ENCODE results near the gene MED19.
"Not testable (repeated sequence)": the region's sequence is repeated elsewhere in the genome, so short reads cannot be mapped to it uniquely, and the experiment has no call there.

Gene MED19

DNA sequence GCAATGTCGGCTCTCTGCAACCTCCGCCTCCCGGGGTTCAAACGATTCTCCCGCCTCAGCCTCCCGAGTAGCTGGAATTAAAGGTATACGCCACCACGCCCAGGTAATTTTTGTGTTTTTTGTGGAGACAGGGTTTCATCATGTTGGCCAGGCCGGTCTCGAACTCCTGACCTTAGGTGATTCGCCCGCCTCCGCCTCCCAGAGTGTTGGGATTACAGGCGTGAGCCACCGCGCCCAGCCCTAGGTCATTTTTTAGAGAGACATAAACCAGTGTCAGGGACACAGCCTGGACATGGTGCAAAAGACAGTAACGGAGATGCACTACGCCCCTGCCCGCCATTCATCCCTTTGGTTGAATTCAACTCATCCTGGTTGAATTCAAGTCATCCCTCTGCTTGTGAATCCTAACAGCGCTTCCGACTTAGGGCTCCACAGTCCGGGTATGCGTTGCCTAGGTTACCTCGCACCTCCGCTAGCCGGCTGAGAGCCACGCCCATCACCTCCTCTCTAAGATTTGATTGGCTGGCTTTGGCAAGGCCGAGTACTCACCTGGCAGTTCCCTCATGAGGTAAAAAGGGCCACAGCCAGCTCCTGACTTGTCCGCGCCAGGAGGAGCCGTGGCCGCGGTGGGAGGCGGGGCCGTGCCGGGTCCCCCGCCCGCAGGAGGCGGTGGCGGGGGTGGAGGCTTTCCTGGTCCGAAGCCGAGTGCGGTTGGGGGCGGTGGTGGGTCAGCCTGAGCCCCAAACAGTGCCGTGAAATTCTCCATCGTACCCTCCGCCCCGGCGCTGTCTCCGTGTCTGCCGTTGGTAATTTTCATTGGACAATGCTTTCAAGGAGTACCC, at the start of gene MED19:
TSS of gene MED19 (minus strand) at position 802 of the 842 bp plus-strand sequence. CDS start at position 766, 36 bp downstream.
- DNase-seq, result peak; percentile 65

GRCh38 chr11:57758174-57758573, 46.2 kb upstream of the MED19 start:
- no peak for DNase-seq

GRCh38 chr11:57752954-57753353, 40.9 kb upstream of the MED19 start:
- DNase-seq, result no peak

GRCh38 chr11:57751676-57752253, 39.8 kb upstream of the MED19 start, which contains the start of gene BTBD18:
Gene BTBD18, minus strand, starts transcription at chr11:57751819. Its CDS starts 631 bp downstream, at chr11:57751188.
- no peak for DNase-seq

DNA sequence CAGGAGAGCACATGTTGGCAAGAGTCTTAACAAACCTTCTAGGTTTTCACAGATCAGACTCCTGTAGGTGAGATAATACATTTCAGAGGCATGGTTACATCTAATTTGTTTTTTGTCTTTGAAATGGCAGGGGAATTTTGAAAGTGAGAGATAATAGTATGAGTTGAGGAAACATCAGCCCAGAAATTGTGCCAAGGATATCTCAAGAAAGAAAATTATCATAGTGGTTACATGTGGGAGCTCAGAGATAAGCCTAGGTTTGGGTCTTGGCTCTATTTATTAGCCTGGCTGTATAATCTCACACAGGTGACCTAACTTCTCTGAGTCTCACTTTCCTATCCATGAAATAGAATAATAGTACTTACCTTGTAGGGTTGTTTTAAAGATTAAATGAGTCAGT, 39.2 kb upstream of the MED19 start:
- no peak for DNase-seq

GRCh38 chr11:57746920-57747319, 34.9 kb upstream of the MED19 start:
- DNase-seq, result no peak

DNA sequence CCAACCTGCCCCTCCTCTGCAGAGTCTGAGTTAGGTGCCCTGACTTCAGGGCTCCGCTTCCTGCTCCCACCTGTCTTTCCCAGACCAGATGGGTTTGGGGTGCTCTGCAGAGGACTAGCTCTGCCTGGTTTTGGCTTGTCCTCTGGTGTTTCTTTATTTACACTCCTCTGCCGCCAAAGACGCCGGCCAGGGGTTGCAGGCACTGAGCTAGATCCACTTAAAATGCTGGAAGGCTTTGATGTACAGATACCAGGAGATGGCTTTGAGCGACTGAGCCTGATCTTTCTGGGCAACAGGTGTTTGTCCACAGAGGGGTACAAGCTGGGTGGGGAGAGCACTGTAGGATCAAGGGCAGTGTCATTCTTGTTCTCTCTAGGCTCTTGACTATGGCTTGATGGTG, 33.2 kb upstream of the MED19 start:
- no peak for DNase-seq

DNA sequence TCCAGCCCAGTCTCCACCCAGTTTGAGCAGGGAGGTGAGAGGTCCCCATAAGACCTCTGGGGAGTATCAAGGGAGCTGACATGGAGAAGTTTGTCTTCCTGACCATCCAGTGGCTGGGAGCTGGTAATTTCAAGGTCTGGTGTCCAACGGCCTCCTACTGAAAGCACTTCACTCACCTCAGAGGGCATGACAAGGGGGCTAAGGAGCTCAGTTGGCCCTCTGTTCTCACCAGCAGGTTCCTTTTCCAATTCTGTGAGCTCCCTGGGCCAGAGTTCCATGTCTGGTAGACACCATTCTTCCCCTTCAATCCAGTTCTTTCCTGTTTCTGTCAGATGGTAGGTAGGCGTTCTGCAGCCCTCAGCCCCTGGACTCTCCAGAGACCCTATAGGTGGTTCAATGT, 32.3 kb upstream of the MED19 start:
- no peak for DNase-seq

GRCh38 chr11:57742087-57742452, 30.1 kb upstream of the MED19 start:
- no peak for DNase-seq

DNA sequence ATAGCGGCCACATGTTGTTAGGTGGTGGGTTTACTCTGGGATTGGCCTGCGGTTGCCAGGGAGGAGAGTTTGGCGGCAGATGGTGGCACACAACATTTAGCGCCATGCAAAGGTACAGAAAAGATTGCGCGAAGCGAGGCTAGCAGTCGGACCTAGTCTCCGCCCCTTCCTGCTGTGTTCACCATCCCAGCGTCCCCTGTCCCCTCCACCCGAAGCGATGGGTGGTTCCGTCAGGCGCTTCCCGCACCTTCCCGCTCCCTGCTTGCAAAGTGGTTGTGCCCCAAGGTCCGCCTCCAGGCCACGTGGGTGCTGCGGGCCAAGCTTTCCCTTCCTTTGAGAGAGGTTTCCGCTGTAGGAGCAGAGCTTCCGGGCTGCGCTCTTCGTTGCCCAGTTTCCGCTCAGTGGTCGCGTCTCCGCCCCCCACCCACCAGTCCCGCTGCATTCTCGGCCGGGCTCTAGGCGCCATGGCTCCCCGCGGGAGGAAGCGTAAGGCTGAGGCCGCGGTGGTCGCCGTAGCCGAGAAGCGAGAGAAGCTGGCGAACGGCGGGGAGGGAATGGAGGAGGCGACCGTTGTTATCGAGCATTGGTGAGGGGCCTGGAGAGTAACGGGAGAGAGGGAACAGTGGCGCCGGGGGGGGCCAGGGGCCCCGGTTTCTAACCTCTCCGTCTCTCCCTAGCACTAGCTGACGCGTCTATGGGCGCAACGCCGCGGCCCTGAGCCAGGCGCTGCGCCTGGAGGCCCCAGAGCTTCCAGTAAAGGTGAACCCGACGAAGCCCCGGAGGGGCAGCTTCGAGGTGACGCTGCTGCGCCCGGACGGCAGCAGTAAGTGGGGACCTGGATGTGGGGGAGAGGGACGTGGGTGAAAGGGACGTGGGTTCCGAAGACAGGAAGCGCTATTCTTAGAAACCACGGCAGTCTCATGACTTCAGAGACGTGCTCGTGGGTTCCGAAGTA, 29.4 kb upstream of the MED19 start, which contains the start of gene SELENOH:
TSS of gene SELENOH (plus strand) at position 360 of the 955 bp plus-strand sequence. CDS start at position 465, 105 bp downstream.
- peak; percentile 94 for DNase-seq

GRCh38 chr11:57735619-57736298, 23.7 kb upstream of the MED19 start:
- no peak for DNase-seq

DNA sequence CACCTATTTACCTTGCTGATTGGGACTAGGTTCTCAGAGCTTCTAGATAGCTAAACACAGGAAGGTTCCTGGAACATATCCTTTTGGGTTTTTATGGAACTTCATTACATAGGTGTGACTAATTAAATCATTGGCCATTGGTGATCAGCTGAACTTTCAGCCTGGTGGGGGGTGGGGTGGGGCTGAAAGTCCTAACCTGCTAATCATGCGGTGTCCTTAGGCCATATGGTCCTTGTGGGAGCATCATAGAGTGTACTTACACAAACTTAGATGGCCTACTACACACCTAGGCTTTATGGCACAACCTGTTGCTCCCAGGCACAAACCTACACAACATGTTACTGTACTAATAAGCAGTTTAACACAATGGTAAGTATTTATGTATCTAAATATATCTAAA, 20.6 kb upstream of the MED19 start:
- no peak for DNase-seq

DNA sequence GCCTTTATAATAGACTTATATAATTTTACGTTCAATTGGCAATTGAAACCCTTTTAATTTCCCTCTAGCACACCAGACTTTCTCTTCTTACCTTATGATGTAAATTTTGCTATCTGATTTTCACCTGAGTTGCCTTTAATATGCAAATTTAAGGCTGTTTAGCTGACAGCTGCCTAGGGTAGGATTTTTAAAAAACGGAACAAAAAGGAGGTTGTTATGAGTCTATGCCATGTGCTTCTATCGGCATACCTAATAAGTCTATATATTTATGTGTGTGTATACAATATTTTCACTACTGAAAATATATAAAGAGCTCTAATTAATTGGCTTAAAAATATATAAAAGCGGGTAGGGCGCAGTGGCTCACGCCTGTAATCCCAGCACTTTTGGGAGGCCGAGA, 17.5 kb upstream of the MED19 start:
- DNase-seq, result no peak

DNA sequence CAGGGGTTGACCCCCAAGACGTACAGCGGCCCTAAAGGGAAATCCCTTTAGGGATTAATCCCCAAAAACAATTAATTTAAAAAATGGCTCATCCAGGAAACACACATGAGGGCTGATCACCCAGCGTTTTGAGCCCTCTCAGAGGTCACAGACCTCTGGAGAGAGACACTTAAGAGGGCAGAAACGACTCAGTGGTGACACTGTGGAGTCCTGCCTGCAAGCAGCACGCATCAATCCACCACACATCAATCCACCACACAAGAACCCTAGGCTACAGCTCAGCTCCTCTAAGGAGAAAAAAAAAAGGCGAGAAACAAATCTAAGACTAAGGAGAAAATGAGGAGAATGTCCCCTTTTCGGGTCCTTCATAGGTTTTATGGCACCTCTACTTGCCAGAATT, 16.8 kb upstream of the MED19 start:
- DNase-seq, result no peak

GRCh38 chr11:57727185-57727584, 15.2 kb upstream of the MED19 start:
- DNase-seq, result no peak

DNA sequence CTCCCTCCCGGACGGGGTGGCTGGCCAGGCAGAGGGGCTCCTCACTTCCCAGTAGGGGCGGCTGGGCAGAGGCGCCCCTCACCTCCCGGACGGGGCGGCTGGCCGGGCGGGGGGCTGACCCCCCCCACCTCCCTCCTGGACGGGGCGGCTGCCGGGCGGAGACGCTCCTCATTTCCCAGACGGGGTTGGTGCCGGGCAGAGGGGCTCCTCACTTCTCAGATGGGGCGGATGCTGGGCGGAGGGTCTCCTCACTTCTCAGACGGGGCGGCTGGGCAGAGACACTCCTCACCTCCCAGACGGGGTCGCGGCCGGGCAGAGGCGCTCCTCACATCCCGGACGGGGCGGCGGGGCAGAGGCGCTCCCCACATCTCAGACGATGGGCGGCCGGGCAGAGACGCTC, 4.7 kb upstream of the MED19 start:
- not testable (repeated sequence) for DNase-seq

DNA sequence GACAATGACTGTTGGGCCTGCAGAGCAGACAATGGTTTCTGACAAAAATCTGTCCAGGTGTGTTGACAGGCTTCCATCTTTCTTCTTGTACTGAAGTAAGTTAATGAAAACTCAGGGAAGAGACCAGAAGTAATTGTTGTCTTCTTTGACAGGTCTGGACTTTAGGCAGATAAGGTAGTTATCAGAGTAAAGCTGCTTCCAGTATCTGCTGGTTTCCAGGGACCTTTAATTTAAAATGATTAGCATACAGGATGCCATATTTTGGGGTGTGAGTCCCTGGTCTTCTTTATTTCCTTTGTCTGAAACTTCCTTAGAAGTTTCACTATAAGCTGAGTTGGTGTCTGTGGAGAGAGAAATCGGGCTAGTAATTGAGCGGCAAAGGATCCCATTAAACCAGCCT, 1.8 kb upstream of the MED19 start:
- no peak for DNase-seq

GRCh38 chr11:57712256-57713150, 488 bp upstream of the MED19 start, which contains the start of gene TMX2:
Gene TMX2, plus strand, starts transcription at chr11:57712593. Its CDS starts 26 bp downstream, at chr11:57712619.
- DNase-seq, result peak; percentile 96

- no peak for DNase-seq
Observed at GRCh38 chr11:57709802-57710367, 2.1 kb downstream of the MED19 start.

GRCh38 chr11:57705432-57705831, 6.6 kb downstream of the MED19 start:
- not testable (repeated sequence) for DNase-seq

DNA sequence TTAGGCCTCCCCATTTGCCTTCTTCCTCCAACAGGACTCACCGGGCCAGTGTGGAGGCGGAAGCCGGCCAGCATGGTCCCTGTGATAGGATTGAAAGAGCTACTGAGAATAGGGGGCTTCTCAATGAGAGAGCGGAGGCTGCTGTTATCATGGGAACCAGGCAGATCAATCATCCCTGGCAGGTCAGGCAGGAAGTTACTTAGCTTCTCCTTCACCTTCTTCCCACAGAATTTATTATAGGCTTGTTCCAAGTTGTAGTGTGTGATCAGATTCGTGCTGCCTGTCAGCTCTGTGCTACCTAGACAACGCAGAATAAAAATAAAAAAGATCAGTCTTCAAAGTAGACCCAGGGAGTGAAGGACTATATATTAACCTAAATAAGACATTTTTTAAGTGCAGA, 7.1 kb downstream of the MED19 start:
- DNase-seq, result no peak
